Liver (tissue), 9 donors: ENCODE results near the gene PFN1. TPM values are rescaled to one million over a fixed set of nuclear protein-coding genes. Genes with fewer than 3 reads are reported as not detected.

Experiments
- DNase-seq: peaks from one replicate; pipeline ENCODE4 v3.0.0-alpha.2; 2017; ENCODE audit warnings: low spot score
- H3K27ac ChIP-seq, 2 donors: one replicate each; pipeline ENCODE4 v1.7.0; 2013; ENCODE audit warnings: inconsistent platforms in 2 of 2, low read length in 2 of 2, control low read depth in 1 of 2, low read depth in 1 of 2, mild to moderate bottlenecking in 1 of 2
- H3K27me3 ChIP-seq, 4 donors: one replicate each; pipeline versions ENCODE4 v1.6.1 to v1.7.0; 2013; ENCODE audit warnings: low read length in 3 of 4, inconsistent platforms in 1 of 4, mild to moderate bottlenecking in 1 of 4, moderate library complexity in 1 of 4; ENCODE audit not compliant: control insufficient read depth in 4 of 4, insufficient read depth in 4 of 4
- H3K36me3 ChIP-seq, 4 donors: one replicate each; pipeline versions ENCODE4 v1.6.1 to v1.7.0; 2013; ENCODE audit warnings: low read length in 3 of 4, mild to moderate bottlenecking in 3 of 4, low read depth in 1 of 4, moderate library complexity in 1 of 4; ENCODE audit not compliant: control insufficient read depth in 4 of 4, insufficient read depth in 3 of 4
- H3K4me1 ChIP-seq, 4 donors: one replicate each; pipeline versions ENCODE4 v1.6.1 to v1.7.0; 2013; ENCODE audit warnings: low read length in 3 of 4, mild to moderate bottlenecking in 3 of 4, moderate library complexity in 1 of 4; ENCODE audit not compliant: control insufficient read depth in 4 of 4, insufficient read depth in 4 of 4
- H3K4me3 ChIP-seq, 3 donors: one replicate each; pipeline versions ENCODE4 v1.6.1 to v1.7.0; 2013; ENCODE audit warnings: low read length in 3 of 3, control low read depth in 1 of 3, low read depth in 1 of 3, mild to moderate bottlenecking in 1 of 3
- H3K9ac ChIP-seq, 2 donors: one replicate each; pipeline ENCODE4 v1.7.0; 2013; ENCODE audit warnings: low read length in 2 of 2, mild to moderate bottlenecking in 2 of 2, moderate library complexity in 2 of 2, control low read depth in 1 of 2, low read depth in 1 of 2
- H3K9me3 ChIP-seq, 4 donors: one replicate each; pipeline versions ENCODE4 v1.6.1 to v1.7.0; 2013; ENCODE audit warnings: low read length in 3 of 4; ENCODE audit not compliant: control insufficient read depth in 4 of 4
- EGR1 ChIP-seq, 2 donors: IDR thresholded peaks; 2 replicates each; pipeline ENCODE4 v1.6.1; 2016 to 2018; ENCODE audit warnings: antibody characterized with exemption in 2 of 2, low read depth in 2 of 2
- FOXA1 ChIP-seq: IDR thresholded peaks from 2 replicates; pipeline ENCODE4 v1.6.1; 2016; ENCODE audit warnings: antibody characterized with exemption
- FOXA2 ChIP-seq: IDR thresholded peaks from 2 replicates; pipeline ENCODE4 v1.6.1; 2016; ENCODE audit warnings: antibody characterized with exemption
- GABPA ChIP-seq, 2 donors: IDR thresholded peaks in 1 of 2; conservative IDR thresholded peaks in 1 of 2; 2 replicates each; pipeline ENCODE4 v1.6.1; 2016; ENCODE audit warnings: antibody characterized with exemption in 2 of 2, mild to moderate bottlenecking in 1 of 2, moderate library complexity in 1 of 2
- HNF4A ChIP-seq, 2 donors: conservative IDR thresholded peaks; 2 replicates each; pipeline ENCODE4 v1.6.1; 2016; ENCODE audit warnings: antibody characterized with exemption in 2 of 2, mild to moderate bottlenecking in 2 of 2
- HNF4G ChIP-seq: IDR thresholded peaks from 2 replicates; pipeline ENCODE4 v1.6.1; 2016; ENCODE audit warnings: antibody characterized with exemption
- JUND ChIP-seq, 2 donors: IDR thresholded peaks; 2 replicates each; pipeline ENCODE4 v1.6.1; 2016; ENCODE audit warnings: antibody characterized with exemption in 2 of 2
- NR2F2 ChIP-seq: IDR thresholded peaks from 2 replicates; pipeline ENCODE4 v1.6.1; 2016; ENCODE audit warnings: antibody characterized with exemption
- RAD21 ChIP-seq, 2 donors: IDR thresholded peaks; 2 replicates each; pipeline ENCODE4 v1.6.1; 2016; ENCODE audit warnings: antibody characterized with exemption in 2 of 2, mild to moderate bottlenecking in 2 of 2
- RXRA ChIP-seq, 2 donors: IDR thresholded peaks; 2 replicates each; pipeline ENCODE4 v1.6.1; 2017 to 2018; ENCODE audit warnings: antibody characterized with exemption in 2 of 2, mild to moderate bottlenecking in 1 of 2
- SP1 ChIP-seq: IDR thresholded peaks from 2 replicates; pipeline ENCODE4 v1.6.1; 2018; ENCODE audit warnings: antibody characterized with exemption, mild to moderate bottlenecking
- TAF1 ChIP-seq: conservative IDR thresholded peaks from 2 replicates; pipeline ENCODE4 v1.6.1; 2016; ENCODE audit warnings: antibody characterized with exemption, mild to moderate bottlenecking
- YY1 ChIP-seq: IDR thresholded peaks from 2 replicates; pipeline ENCODE4 v1.6.1; 2016; ENCODE audit warnings: antibody characterized with exemption, mild to moderate bottlenecking
- WGBS: extraction: QIAGEN DNeasy Blood & Tissue Kit; methylation state at CpG from one replicate; pipeline ENCODE4 v1.1.7; 2013; 5-methylcytosine and 5-hydroxymethylcytosine counted together
- polyA plus RNA-seq, 2 donors: library from polyadenylated mRNA; stranded (reverse) in 1 of 2; unstranded in 1 of 2; fragments of 200-250 nt in 1 of 2; fragments of >200 nt in 1 of 2; fragmentation: Nextera tagmentation in 1 of 2; extraction: Ambion mirVana in 1 of 2; gene quantifications; one replicate each; pipeline versions ENCODE4 v1.2.1 to v1.2.3, GENCODE V29; 2013 to 2015
- total RNA-seq, 2 donors: library from RNA; depleted of rRNA; stranded (reverse); fragments of >200 nt; gene quantifications; one replicate each; pipeline ENCODE4 v1.2.3, GENCODE V29; 2014
- TF ChIP-seq, protein P1 (sequence below): IDR thresholded peaks from 2 replicates; pipeline ENCODE4 v1.6.1; 2016; ENCODE audit warnings: antibody characterized with exemption
- TF ChIP-seq, protein P2 (sequence below): IDR thresholded peaks from 2 replicates; pipeline ENCODE4 v1.6.1; 2016; ENCODE audit warnings: antibody characterized with exemption
- TF ChIP-seq, protein P3 (sequence below): fragments of 150-350 bp; IDR thresholded peaks from 2 replicates; pipeline ENCODE4 v1.5.1; 2017; ENCODE audit warnings: improper control_type of control experiment, low read depth, low read length; ENCODE audit not compliant: missing input control
- TF ChIP-seq, protein P4 (sequence below): IDR thresholded peaks from 2 replicates; pipeline ENCODE4 v1.6.1; 2016; ENCODE audit warnings: antibody characterized with exemption
- TF ChIP-seq, protein P5 (sequence below): IDR thresholded peaks from 2 replicates; pipeline ENCODE4 v1.6.1; 2016; ENCODE audit warnings: antibody characterized with exemption, mild to moderate bottlenecking
- donor health status: healthy.
- donor health status: healthy.
- donor health status: healthy.
- donor health status: healthy.
- donor health status: healthy.

Gene PFN1
- 100 to 1,000 TPM; 150 to 672 TPM for total RNA-seq
- 100 to 1,000 TPM; 568 to 592 TPM for polyA plus RNA-seq

DNA sequence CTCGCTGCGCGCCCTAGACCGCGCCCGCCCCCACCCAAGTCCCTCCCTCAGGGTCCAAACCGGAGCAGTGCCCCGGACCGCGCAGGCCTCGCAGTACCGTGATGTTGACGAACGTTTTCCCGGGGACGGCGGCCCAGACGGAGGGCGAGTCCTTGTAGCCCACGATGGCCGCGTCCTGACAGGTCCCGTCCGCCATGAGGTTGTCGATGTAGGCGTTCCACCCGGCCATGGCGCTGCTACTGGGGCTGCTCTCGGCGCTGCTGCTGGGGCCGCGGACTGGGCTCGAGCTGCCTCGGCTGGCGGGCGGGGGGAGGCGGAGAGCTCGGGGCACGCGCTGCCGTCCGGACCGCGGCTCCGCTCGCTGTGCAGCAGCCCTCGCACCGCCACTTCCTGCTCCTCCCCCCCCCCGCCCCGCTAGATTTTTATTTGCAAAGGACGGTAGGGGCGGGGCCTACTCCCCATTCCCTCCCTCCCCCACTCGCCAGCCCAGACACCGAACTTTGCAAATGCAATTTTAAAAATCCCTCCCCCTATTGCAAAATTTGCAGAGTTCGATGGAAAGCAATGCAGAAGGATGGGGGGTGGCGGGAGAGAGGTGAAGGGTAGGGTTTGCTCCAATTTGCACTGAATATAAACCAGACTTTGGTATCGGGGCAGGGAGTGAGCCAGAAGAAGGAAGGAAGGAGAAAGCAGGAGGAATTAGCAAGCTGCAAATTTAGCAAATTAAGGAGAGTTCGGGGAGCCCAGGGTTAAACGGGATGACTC is at the start of gene PFN1:
PFN1 (minus strand) TSS at position 365 of the 765 bp plus-strand sequence; CDS start at position 229, 136 bp downstream.
- DNase-seq = peak; percentile 91
- peak within 1 kb of the TSS; percentile 90 to 96 (median 91) for H3K4me3 ChIP-seq

More for the DNA sequence above, at the start of gene PFN1:
- H3K4me1 ChIP-seq = peaks cover 8 to 59% (median 46%) of the 10 kb centered on the region in 4 donors
- H3K27me3 ChIP-seq = no peaks in the 10 kb centered on the region
- H3K27ac ChIP-seq = peak within 1 kb of the TSS; percentile 95 to 96
- H3K9me3 ChIP-seq = no peaks in the 10 kb centered on the region
- H3K36me3 ChIP-seq = peaks cover 4 to 15% (median 9%) of the 10 kb centered on the region in 4 donors
- TF ChIP-seq FOXA1 (no peak), GABPA (IDR thresholded peaks at IDR 0.05 in 1 of 2, conservative IDR thresholded peaks at IDR 0.05 in 1 of 2) (peak; percentile 7 to 43), EGR1 (IDR thresholded peaks at IDR 0.05; ENCODE audit: low read depth in 2 of 2) (peak; percentile 44 to 52), HNF4A (conservative IDR thresholded peaks at IDR 0.05) (peak; percentile 30 to 42), NR2F2 (peak; percentile 39), YY1 (peak; percentile 32), RXRA (IDR thresholded peaks at IDR 0.05) (peak in 1 of 2 donors; percentile 46), TAF1 (peak; percentile 54), HNF4G (no peak), JUND (IDR thresholded peaks at IDR 0.05) (peak in 1 of 2 donors; percentile 49), FOXA2 (no peak), SP1 (peak; percentile 85), RAD21 (IDR thresholded peaks at IDR 0.05) (peak; percentile 17 to 21)
- TF ChIP-seq, protein P1, sequence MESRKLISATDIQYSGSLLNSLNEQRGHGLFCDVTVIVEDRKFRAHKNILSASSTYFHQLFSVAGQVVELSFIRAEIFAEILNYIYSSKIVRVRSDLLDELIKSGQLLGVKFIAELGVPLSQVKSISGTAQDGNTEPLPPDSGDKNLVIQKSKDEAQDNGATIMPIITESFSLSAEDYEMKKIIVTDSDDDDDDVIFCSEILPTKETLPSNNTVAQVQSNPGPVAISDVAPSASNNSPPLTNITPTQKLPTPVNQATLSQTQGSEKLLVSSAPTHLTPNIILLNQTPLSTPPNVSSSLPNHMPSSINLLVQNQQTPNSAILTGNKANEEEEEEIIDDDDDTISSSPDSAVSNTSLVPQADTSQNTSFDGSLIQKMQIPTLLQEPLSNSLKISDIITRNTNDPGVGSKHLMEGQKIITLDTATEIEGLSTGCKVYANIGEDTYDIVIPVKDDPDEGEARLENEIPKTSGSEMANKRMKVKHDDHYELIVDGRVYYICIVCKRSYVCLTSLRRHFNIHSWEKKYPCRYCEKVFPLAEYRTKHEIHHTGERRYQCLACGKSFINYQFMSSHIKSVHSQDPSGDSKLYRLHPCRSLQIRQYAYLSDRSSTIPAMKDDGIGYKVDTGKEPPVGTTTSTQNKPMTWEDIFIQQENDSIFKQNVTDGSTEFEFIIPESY = peak; percentile 76
- TF ChIP-seq, protein P2, sequence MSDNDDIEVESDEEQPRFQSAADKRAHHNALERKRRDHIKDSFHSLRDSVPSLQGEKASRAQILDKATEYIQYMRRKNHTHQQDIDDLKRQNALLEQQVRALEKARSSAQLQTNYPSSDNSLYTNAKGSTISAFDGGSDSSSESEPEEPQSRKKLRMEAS = no peak
- TF ChIP-seq, protein P3, sequence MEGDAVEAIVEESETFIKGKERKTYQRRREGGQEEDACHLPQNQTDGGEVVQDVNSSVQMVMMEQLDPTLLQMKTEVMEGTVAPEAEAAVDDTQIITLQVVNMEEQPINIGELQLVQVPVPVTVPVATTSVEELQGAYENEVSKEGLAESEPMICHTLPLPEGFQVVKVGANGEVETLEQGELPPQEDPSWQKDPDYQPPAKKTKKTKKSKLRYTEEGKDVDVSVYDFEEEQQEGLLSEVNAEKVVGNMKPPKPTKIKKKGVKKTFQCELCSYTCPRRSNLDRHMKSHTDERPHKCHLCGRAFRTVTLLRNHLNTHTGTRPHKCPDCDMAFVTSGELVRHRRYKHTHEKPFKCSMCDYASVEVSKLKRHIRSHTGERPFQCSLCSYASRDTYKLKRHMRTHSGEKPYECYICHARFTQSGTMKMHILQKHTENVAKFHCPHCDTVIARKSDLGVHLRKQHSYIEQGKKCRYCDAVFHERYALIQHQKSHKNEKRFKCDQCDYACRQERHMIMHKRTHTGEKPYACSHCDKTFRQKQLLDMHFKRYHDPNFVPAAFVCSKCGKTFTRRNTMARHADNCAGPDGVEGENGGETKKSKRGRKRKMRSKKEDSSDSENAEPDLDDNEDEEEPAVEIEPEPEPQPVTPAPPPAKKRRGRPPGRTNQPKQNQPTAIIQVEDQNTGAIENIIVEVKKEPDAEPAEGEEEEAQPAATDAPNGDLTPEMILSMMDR = no peak
- TF ChIP-seq, protein P4, sequence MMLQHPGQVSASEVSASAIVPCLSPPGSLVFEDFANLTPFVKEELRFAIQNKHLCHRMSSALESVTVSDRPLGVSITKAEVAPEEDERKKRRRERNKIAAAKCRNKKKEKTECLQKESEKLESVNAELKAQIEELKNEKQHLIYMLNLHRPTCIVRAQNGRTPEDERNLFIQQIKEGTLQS = peak; percentile 38
- TF ChIP-seq, protein P5, sequence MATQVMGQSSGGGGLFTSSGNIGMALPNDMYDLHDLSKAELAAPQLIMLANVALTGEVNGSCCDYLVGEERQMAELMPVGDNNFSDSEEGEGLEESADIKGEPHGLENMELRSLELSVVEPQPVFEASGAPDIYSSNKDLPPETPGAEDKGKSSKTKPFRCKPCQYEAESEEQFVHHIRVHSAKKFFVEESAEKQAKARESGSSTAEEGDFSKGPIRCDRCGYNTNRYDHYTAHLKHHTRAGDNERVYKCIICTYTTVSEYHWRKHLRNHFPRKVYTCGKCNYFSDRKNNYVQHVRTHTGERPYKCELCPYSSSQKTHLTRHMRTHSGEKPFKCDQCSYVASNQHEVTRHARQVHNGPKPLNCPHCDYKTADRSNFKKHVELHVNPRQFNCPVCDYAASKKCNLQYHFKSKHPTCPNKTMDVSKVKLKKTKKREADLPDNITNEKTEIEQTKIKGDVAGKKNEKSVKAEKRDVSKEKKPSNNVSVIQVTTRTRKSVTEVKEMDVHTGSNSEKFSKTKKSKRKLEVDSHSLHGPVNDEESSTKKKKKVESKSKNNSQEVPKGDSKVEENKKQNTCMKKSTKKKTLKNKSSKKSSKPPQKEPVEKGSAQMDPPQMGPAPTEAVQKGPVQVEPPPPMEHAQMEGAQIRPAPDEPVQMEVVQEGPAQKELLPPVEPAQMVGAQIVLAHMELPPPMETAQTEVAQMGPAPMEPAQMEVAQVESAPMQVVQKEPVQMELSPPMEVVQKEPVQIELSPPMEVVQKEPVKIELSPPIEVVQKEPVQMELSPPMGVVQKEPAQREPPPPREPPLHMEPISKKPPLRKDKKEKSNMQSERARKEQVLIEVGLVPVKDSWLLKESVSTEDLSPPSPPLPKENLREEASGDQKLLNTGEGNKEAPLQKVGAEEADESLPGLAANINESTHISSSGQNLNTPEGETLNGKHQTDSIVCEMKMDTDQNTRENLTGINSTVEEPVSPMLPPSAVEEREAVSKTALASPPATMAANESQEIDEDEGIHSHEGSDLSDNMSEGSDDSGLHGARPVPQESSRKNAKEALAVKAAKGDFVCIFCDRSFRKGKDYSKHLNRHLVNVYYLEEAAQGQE = peak; percentile 21
- under 1% methylated on average over 59 of the region's 59 CpGs for WGBS
- H3K9ac ChIP-seq = peak within 1 kb of the TSS; percentile 87 to 91
